ENCODE data around the gene TMEM183A.

Gene TMEM183A

GRCh38 chr1:203049077-203049476 lies 41.9 kb downstream of the TMEM183A start:
- H2AFZ ChIP-seq (ENCODE audit: low read depth, low read length, severe bottlenecking): no peak overlapping the region
- no peaks in the 10 kb centered on the region for H3K9me2 ChIP-seq (replicated peaks; ENCODE audit: insufficient read depth, low read length)
- no peaks in the 10 kb centered on the region for H3F3A ChIP-seq (ENCODE audit: insufficient read depth)
- no peak overlapping the region for H3K27ac ChIP-seq (ENCODE audit: low read depth, low read length)
- H3K4me3 ChIP-seq (ENCODE audit: insufficient read depth, low read length, poor library complexity, severe bottlenecking): no peak overlapping the region
- H3K79me2 ChIP-seq (ENCODE audit: insufficient read depth, low read length): no peaks in the 10 kb centered on the region
- H4K20me1 ChIP-seq (ENCODE audit: low read depth, low read length): no peaks in the 10 kb centered on the region
- no peak overlapping the region for H3K9ac ChIP-seq (ENCODE audit: low read length)
- no peaks in the 10 kb centered on the region for H3K36me3 ChIP-seq (ENCODE audit: low read length)
- no peaks in the 10 kb centered on the region for H3K27me3 ChIP-seq (ENCODE audit: low read length)
- no peak for TF ChIP-seq CTCF (IDR thresholded peaks at IDR 0.05; ENCODE audit: insufficient read depth, low read length, poor library complexity, severe bottlenecking)
- TF ChIP-seq EZH2phosphoT487 (conservative IDR thresholded peaks at IDR 0.05; ENCODE audit: low read length): no peak
- H3K4me2 ChIP-seq (ENCODE audit: low read depth, low read length, poor library complexity, severe bottlenecking): no peak overlapping the region
- H3K9me3 ChIP-seq (ENCODE audit: insufficient read depth, low read length): no peaks in the 10 kb centered on the region

- TF ChIP-seq EZH2phosphoT487 (conservative IDR thresholded peaks at IDR 0.05; ENCODE audit: low read length) (no peak), CTCF (IDR thresholded peaks at IDR 0.05; ENCODE audit: insufficient read depth, low read length, poor library complexity, severe bottlenecking) (no peak)
- Histone ChIP-seq H3K36me3 (ENCODE audit: low read length) (no peaks in the 10 kb centered on the region), H2AFZ (ENCODE audit: low read depth, low read length, severe bottlenecking) (no peak overlapping the region), H3K9ac (ENCODE audit: low read length) (no peak overlapping the region), H3K4me3 (ENCODE audit: insufficient read depth, low read length, poor library complexity, severe bottlenecking) (no peak overlapping the region), H3K27me3 (ENCODE audit: low read length) (no peaks in the 10 kb centered on the region), H4K20me1 (ENCODE audit: low read depth, low read length) (no peaks in the 10 kb centered on the region), H3K9me2 (replicated peaks; ENCODE audit: insufficient read depth, low read length) (no peaks in the 10 kb centered on the region), H3K27ac (ENCODE audit: low read depth, low read length) (no peak overlapping the region), H3K79me2 (ENCODE audit: insufficient read depth, low read length) (no peaks in the 10 kb centered on the region), H3F3A (ENCODE audit: insufficient read depth) (no peaks in the 10 kb centered on the region), H3K4me2 (ENCODE audit: low read depth, low read length, poor library complexity, severe bottlenecking) (no peak overlapping the region), H3K9me3 (ENCODE audit: insufficient read depth, low read length) (no peaks in the 10 kb centered on the region)
These were observed 42.5 kb downstream of the TMEM183A start for GRCh38 chr1:203049576-203050180.

DNA sequence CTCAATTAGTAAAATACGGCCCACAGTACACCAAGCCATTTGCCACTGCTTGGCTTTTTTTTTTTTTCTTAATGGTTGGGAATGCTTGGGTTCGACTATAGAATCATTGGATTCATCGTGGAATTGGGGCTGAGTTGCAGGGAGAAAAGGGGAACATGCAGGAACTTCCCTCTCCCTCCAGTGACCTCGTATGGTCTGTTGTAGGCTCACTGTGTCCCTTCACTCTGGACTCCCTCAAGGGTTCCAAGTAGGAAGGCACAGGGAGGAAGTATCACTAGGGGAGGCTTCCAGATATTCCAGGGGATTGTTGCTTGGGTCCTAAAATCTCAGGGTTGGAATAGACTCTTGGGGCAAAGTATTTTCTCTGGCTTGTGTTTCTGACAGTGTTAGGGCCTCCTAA lies 43.7 kb downstream of the TMEM183A start:
- no peaks in the 10 kb centered on the region for H3K79me2 ChIP-seq (ENCODE audit: insufficient read depth, low read length)
- no peak overlapping the region for H3K4me3 ChIP-seq (ENCODE audit: insufficient read depth, low read length, poor library complexity, severe bottlenecking)

More for the DNA sequence above, 43.7 kb downstream of the TMEM183A start:
- Histone ChIP-seq H3K27ac (ENCODE audit: low read depth, low read length) (no peak overlapping the region), H3K9me2 (replicated peaks; ENCODE audit: insufficient read depth, low read length) (no peaks in the 10 kb centered on the region), H4K20me1 (ENCODE audit: low read depth, low read length) (no peaks in the 10 kb centered on the region), H3K36me3 (ENCODE audit: low read length) (no peaks in the 10 kb centered on the region), H2AFZ (ENCODE audit: low read depth, low read length, severe bottlenecking) (no peak overlapping the region), H3F3A (ENCODE audit: insufficient read depth) (no peaks in the 10 kb centered on the region), H3K27me3 (ENCODE audit: low read length) (no peaks in the 10 kb centered on the region), H3K9me3 (ENCODE audit: insufficient read depth, low read length) (no peaks in the 10 kb centered on the region), H3K9ac (ENCODE audit: low read length) (no peak overlapping the region), H3K4me2 (ENCODE audit: low read depth, low read length, poor library complexity, severe bottlenecking) (no peak overlapping the region)
- no peak for TF ChIP-seq CTCF (IDR thresholded peaks at IDR 0.05; ENCODE audit: insufficient read depth, low read length, poor library complexity, severe bottlenecking)
- no peak for TF ChIP-seq EZH2phosphoT487 (conservative IDR thresholded peaks at IDR 0.05; ENCODE audit: low read length)
